ENCODE data around the gene ZSWIM3. TPM values are rescaled to one million over a fixed set of nuclear protein-coding genes. Genes with fewer than 3 reads are reported as not detected.

The ZSWIM3 gene
- total RNA-seq, 6 experiments from 2014 or later: 1.7 to 2.7 (median 1.9) TPM

GRCh38 chr20:45911486-45912343 is 54.3 kb downstream of the ZSWIM3 start, which contains the start of gene PLTP:
TSS of gene PLTP (minus strand) at chr20:45912155. CDS start at chr20:45911452, 703 bp downstream.
- Histone ChIP-seq H3K4me3 (peak within 1 kb of the TSS; percentile 20 to 46 (median 22)), H3K36me3 (no peaks in the 10 kb centered on the region), H3K4me1 (peaks cover 0 to 2% (median 0%) of the 10 kb centered on the region in 4 donors), H3K27ac (peak within 1 kb of the TSS; percentile 47 to 69 (median 65)), H3K27me3 (no peaks in the 10 kb centered on the region), H3K9me3 (no peaks in the 10 kb centered on the region)
- 5% methylated on average over 12 of the region's 58 CpGs for WGBS (ENCODE audit: insufficient coverage, low coverage, low lambda C conversion rate, missing lambda C conversion rate)
- TF ChIP-seq POLR2A (IDR thresholded peaks at IDR 0.05) (peak; percentile 64), CTCF (IDR thresholded peaks at IDR 0.05) (no peak)
- DNase-seq (peak in 2 of 3 donors; percentile 69 to 77), ATAC-seq (peak; percentile 31 to 62 (median 47))
- intact Hi-C loops (cut with DNase I): no loop called here

- WGBS (ENCODE audit: insufficient coverage, low coverage, low lambda C conversion rate, missing lambda C conversion rate): 26% methylated on average over 4 of the region's 4 CpGs
- peak overlapping the region in 2 of 3 donors; percentile 65 to 69 for H3K27ac ChIP-seq
- peaks cover 0 to 2% (median 0%) of the 10 kb centered on the region in 4 donors for H3K4me1 ChIP-seq
- no peaks in the 10 kb centered on the region for H3K9me3 ChIP-seq
- no peak for DNase-seq
- H3K36me3 ChIP-seq: no peaks in the 10 kb centered on the region
- H3K4me3 ChIP-seq: peak overlapping the region in 2 of 3 donors; percentile 20 to 46
- H3K27me3 ChIP-seq: no peaks in the 10 kb centered on the region
- intact Hi-C loops (cut with DNase I): no loop called here
- no peak for TF ChIP-seq POLR2A (IDR thresholded peaks at IDR 0.05)
- TF ChIP-seq CTCF (IDR thresholded peaks at IDR 0.05): no peak
- no peak for ATAC-seq
These were observed 54.9 kb downstream of the ZSWIM3 start for GRCh38 chr20:45912344-45912682.

- Histone ChIP-seq H3K4me3 (no peak overlapping the region), H3K27me3 (no peaks in the 10 kb centered on the region), H3K27ac (no peak overlapping the region), H3K4me1 (peaks cover 0 to 2% (median 0%) of the 10 kb centered on the region in 4 donors), H3K9me3 (no peaks in the 10 kb centered on the region), H3K36me3 (no peaks in the 10 kb centered on the region)
- peak in 1 of 4 donors; percentile 2 for ATAC-seq
- 34% methylated on average over 5 of the region's 5 CpGs for WGBS (ENCODE audit: insufficient coverage, low coverage, low lambda C conversion rate, missing lambda C conversion rate)
- intact Hi-C loops (cut with DNase I): no loop called here
- TF ChIP-seq CTCF (IDR thresholded peaks at IDR 0.05) (no peak), POLR2A (IDR thresholded peaks at IDR 0.05) (no peak)
- no peak for DNase-seq
These were observed 55.7 kb downstream of the ZSWIM3 start for GRCh38 chr20:45913116-45913515.

- no peaks in the 10 kb centered on the region for H3K27me3 ChIP-seq
- H3K27ac ChIP-seq: peak overlapping the region in 1 of 3 donors; percentile 35
- intact Hi-C loops (cut with DNase I): no loop called here
- H3K36me3 ChIP-seq: no peaks in the 10 kb centered on the region
- ATAC-seq (no peak), DNase-seq (no peak)
- peaks cover 0 to 4% (median 0%) of the 10 kb centered on the region in 4 donors for H3K4me1 ChIP-seq
- TF ChIP-seq CTCF (IDR thresholded peaks at IDR 0.05): no peak
- no peak for TF ChIP-seq POLR2A (IDR thresholded peaks at IDR 0.05)
- 62% methylated on average over 5 of the region's 5 CpGs for WGBS (ENCODE audit: insufficient coverage, low coverage, low lambda C conversion rate, missing lambda C conversion rate)
- H3K9me3 ChIP-seq: no peaks in the 10 kb centered on the region
- no peak overlapping the region for H3K4me3 ChIP-seq
These were observed 60.4 kb downstream of the ZSWIM3 start for GRCh38 chr20:45917790-45918141.

Measured in right lobe of liver (tissue), 6 donors.